Femur (tissue), 1 donor: ENCODE measurements around the gene NSL1.
A peak's percentile ranks its signal among the peaks of the same experiment; 100 is the strongest.

Experiments used
- DNase-seq: peaks from one replicate; pipeline ENCODE4 v3.0.0-alpha.2; 2017

The NSL1 gene

GRCh38 chr1:212701910-212702309, 89.7 kb downstream of the NSL1 start:
- DNase-seq = no peak

GRCh38 chr1:212700892-212701819, 90.4 kb downstream of the NSL1 start:
- DNase-seq = peak; percentile 79

GRCh38 chr1:212700223-212700891, 91.2 kb downstream of the NSL1 start:
- peak; percentile 51 for DNase-seq

GRCh38 chr1:212699625-212700222, 91.9 kb downstream of the NSL1 start, which contains the start of gene BATF3:
BATF3 (minus strand) TSS chr1:212699840; CDS start chr1:212699762, 78 bp downstream.
- DNase-seq = peak; percentile 68

GRCh38 chr1:212699104-212699624, 92.4 kb downstream of the NSL1 start:
- DNase-seq = peak; percentile 59

GRCh38 chr1:212698467-212699103, 93.0 kb downstream of the NSL1 start:
- DNase-seq = no peak

DNA sequence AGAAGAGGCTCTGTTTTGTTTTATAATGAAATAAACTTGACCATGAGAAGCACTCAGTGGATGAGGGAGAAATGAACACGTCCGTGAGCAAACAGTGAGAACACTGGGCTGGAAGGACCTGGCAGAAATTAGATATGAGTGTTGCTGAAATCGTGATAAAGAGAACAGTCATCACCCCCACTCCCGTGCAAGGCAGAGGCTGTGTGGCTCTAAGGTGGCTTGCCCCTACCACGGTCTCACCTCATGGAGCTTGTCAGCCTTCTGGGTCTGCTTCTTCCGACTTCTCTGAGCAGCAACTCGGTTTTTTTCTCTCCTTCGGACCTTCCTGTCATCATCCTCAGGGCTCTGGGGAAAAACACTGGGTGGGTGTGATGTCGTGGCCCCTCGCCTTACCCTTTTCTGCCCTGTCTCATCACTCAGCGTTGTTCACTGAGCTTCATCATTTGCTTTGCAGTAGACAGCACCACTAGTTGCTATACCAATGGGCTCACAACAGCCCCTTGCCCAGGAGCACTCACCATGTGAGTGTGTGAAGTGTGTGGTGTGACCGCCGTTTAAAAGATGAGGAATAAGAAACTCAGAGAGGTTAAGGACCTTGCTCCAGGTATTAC, 94.8 kb downstream of the NSL1 start:
- no peak for DNase-seq

- DNase-seq = no peak
Observed at GRCh38 chr1:212692774-212693644, 98.6 kb downstream of the NSL1 start.

DNA sequence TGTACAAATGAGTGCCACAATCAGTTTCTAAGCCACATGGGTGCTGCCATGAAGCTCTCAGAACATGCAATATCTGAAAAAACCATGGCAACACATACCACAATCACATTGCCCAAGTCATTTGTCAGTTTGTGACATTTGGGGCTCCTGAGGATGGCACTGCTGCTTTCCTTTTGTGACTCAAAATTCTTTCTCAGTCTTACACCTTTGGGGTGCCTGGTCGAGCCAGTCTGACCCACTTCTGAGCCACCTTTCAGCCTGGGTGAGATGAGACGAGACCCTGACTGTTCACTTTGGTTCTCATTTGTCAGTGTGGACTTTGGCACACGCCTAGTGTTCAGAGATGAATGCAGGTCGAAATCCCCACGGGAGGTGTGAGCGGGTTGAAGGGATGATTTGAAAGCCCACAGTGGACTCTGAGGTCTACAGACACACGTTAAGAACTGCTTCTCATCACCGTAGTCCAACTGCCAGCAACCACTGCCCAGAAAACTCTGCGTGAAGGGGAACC, 100.0 kb downstream of the NSL1 start:
- DNase-seq = no peak

DNA sequence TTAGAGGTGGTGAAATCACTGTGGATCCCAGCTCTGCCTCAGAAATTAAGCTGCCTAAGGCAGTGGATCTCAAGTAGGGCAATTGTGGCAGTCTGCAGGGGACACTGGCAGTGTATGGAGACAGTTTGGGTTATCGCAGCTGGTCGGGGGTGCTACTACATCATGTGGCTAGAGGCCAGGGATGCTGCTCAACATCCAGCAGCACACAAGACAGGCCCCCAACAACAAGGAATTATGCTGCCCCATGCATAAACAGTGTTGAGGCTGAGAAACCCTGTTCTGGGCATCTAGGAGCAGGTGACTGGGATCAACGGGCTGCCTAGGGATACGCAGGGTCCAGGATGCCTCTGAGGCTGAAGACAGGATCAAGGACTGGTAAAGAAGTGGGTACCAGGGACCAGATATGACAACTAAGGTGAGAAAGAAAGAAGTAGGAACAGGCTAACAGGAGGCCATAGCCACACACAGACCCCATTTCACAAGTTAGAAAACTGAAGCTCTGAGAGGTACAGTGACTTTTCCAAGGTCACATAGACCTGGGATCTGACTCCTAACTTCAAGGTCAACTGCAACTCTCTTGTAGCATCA, 100.7 kb downstream of the NSL1 start:
- no peak for DNase-seq

DNA sequence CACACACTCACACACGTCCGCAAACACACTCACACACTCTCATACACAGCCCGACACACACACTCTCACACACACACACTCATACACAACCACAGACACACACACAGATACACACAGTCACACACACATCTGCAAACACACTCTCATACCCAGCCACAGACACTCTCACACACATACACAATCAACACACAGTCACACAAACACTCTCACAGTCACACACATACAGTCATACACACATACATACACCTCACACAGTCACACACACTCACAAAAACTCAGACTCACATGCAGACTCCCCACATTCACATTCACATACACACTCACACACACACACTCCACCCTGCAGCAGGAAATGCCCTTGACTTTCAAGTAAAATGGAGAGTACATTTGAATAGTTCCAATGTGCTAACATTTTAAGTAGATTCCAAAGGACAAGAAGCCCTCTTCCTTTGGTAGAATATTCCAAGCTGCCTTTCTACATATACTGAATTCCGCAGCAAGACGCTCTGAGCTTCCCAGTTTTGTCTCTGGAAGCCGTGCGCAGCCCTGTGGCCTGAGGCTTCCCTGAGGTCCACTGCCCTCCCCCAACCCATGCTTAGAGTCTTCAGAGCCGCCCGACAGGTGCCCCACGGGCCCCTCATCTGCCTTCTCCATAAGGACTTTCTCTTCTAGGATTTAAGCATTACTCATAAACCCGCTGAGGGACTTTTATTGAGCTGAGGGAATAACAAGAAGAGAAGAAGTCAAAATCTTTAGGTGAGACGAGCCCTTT, 101.6 kb downstream of the NSL1 start:
- DNase-seq = no peak

- no peak for DNase-seq
Observed at GRCh38 chr1:212689196-212689725, 102.3 kb downstream of the NSL1 start.

DNA sequence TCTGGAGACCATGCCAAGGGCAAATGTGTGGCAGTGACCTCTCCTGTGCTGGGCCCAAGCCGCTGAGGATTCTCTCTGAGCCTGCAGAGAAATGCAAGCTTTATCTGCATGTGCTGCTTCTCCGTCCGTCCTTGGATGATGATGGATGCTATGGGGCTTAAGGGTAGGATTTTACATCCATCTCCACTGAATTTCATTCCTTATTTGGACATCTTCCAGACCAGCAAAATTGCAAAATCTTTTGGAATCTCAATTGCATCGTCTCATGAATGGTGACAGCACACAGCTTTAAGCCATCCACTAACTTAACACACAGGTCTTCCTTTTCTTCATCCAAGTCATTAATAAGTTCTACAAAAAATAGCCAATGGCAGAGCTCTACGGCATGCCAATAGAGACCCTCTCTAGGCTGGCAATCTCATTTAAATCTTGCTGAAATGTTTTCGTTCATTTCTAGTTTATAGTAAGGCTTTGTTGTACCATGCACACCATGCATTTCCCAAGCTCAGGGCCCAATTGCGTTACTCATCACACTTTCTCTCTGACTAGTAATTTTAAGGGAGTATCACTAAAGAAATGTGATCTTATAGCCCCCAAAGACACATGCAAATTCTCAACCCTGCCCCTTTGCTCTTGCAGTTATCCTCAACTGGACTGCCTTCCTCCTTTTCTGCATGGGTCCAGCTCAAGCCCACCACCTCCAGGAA, 103.1 kb downstream of the NSL1 start:
- DNase-seq = no peak

- DNase-seq = no peak
Observed at GRCh38 chr1:212687811-212688210, 103.8 kb downstream of the NSL1 start.

DNA sequence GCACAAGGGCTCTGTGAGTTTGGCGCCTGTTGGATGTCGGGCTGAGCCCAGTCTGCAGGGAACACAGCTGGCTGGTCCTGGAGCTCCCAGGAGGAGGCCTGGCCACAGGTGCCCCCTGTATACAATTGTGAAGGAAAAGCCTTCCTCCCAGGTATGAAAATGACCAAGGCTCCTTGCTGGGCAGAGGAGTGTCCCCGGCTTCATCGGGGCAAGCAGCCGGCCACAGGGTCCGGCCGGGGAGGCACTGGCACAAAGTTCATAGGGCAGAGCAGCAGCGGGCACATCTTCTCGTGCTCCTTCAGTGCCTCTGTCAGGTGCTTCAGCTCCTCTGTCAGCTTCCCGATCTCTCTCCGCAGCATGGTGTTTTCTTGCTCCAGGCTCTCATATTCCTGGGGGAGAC, 105.0 kb downstream of the NSL1 start:
- no peak for DNase-seq

GRCh38 chr1:212686069-212686468, 105.5 kb downstream of the NSL1 start:
- no peak for DNase-seq

DNA sequence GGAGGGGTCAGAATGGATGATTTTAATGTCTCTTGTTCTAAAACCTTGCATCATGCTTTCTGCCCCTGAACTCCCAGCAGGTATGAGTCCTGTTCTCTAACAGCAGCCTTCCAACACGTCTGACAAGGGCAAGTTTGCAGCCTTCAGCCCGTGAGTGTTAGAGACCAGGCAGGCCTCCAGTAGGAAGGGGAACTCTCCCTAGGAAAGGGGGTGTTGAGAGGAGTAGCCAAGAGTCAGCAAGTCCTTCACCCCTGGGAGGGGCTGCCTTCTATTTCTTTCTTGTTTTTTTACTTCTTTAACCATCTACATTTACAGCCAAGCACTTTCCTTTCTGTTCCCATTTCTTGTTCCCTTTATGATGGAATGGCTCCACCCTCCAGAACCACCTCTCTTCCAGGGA, 106.1 kb downstream of the NSL1 start:
- no peak for DNase-seq

DNA sequence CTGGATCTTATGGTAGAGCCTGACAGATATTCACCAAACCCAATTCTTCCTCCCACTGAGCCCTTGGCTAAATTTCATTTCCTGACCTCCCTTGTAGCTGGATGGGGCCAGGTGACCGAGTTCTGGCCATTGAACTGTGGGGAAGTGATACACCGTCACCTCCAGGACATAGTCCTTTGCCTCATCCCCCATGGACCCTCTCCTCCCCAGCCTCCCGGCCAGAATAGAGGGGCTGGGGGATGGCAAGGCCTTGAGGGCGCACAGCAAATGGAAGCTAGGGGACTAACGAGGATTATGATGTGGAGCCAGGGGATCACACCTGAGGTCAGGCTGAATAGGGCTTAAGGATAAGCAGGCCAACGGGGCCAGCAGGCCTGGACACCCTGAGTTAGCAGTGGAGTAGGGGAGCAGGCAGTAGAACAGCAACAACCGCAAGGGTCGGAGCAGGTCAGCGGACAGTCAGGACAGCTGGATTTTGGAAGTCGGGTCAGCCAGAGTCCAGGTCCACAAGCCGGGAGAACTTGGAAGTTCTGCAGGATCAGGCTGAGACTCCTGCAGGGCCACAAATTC, 107.0 kb downstream of the NSL1 start:
- DNase-seq = no peak

- no peak for DNase-seq
Observed at GRCh38 chr1:212684076-212684475, 107.5 kb downstream of the NSL1 start.
